Activated CD8-positive, alpha-beta memory T cell treated with anti-CD3 and anti-CD28 coated beads, Interleukin-2, amount 50 U/mL, for 1 hour (primary cell): ENCODE results near the gene ALK.

Experiments
- DNase-seq: peaks from one replicate; pipeline ENCODE4 v3.0.0-alpha.2; 2020; ENCODE audit errors: extremely low read depth

ALK gene

GRCh38 chr2:29452036-29452435 lies 469.4 kb downstream of the ALK start:
- DNase-seq: no peak

GRCh38 chr2:29450596-29451222 lies 470.7 kb downstream of the ALK start:
- no peak for DNase-seq

- no peak for DNase-seq
These were observed 471.9 kb downstream of the ALK start for GRCh38 chr2:29449499-29449898.

- DNase-seq: no peak
These were observed 473.2 kb downstream of the ALK start for GRCh38 chr2:29448096-29448688.

- no peak for DNase-seq
These were observed 473.9 kb downstream of the ALK start for GRCh38 chr2:29447513-29447912.

- DNase-seq: no peak
These were observed 474.5 kb downstream of the ALK start for GRCh38 chr2:29446847-29447246.

GRCh38 chr2:29444150-29444549 lies 477.2 kb downstream of the ALK start:
- no peak for DNase-seq

- DNase-seq: no peak
These were observed 477.8 kb downstream of the ALK start for GRCh38 chr2:29443627-29444026.

- no peak for DNase-seq
These were observed 478.2 kb downstream of the ALK start for GRCh38 chr2:29443151-29443550.

GRCh38 chr2:29440921-29441623 lies 480.3 kb downstream of the ALK start:
- DNase-seq: no peak

GRCh38 chr2:29433920-29434319 lies 487.5 kb downstream of the ALK start:
- no peak for DNase-seq

- DNase-seq: no peak
These were observed 488.3 kb downstream of the ALK start for GRCh38 chr2:29433128-29433527.

GRCh38 chr2:29431485-29431884 lies 489.9 kb downstream of the ALK start:
- no peak for DNase-seq

GRCh38 chr2:29430382-29431112 lies 490.8 kb downstream of the ALK start:
- no peak for DNase-seq

GRCh38 chr2:29426354-29426753 lies 495.0 kb downstream of the ALK start:
- no peak for DNase-seq

GRCh38 chr2:29425866-29426265 lies 495.5 kb downstream of the ALK start:
- no peak for DNase-seq

GRCh38 chr2:29423061-29423666 lies 498.2 kb downstream of the ALK start:
- DNase-seq: no peak

GRCh38 chr2:29420999-29421782 lies 500.2 kb downstream of the ALK start:
- no peak for DNase-seq

GRCh38 chr2:29420464-29420863 lies 500.9 kb downstream of the ALK start:
- DNase-seq: no peak

- DNase-seq: no peak
These were observed 503.8 kb downstream of the ALK start for GRCh38 chr2:29417630-29418029.

GRCh38 chr2:29412197-29412925 lies 509.0 kb downstream of the ALK start:
- no peak for DNase-seq
